A673 (cell line): Measurements from ENCODE around the gene EIF5A.

Experiments used
- EZH2 ChIP-seq: fragments of 200-600 bp; sonication (generic); IDR thresholded peaks from 2 replicates; pipeline ENCODE4 v1.6.1; 2017; ENCODE audit warnings: borderline replicate concordance, low read depth, mild to moderate bottlenecking, mixed read lengths, antibody characterized with exemption, low read length; ENCODE audit not compliant: poor library complexity, severe bottlenecking
- TF ChIP-seq, protein P1 (sequence below): fragments of 300-800, 200-600 bp; sonication (generic); conservative IDR thresholded peaks from 2 replicates; pipeline ENCODE4 v1.5.1; 2017; ENCODE audit warnings: low read depth, mild to moderate bottlenecking, antibody characterized with exemption, low read length, moderate library complexity, mixed read lengths

DNA sequence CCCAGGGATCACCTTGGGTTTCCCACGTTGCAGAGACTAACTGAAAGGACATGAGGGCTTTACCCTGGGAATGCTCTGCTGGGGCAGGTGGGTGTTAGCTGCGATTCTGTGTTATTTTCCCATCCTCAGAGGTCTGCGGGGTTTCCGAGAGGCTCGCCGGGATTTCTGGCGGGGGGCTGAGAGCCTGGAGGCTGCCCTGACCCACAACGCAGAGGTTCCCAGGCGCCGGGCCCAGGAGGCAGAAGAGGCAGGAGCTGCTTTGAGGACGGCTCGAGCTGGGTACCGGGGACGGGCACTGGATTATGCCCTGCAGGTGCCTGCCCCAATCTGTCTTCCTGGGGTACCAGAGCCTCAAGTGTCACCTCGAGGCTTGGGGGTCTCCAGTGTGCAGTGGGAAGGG lies 35.8 kb downstream of the EIF5A start:
- no peak for TF ChIP-seq EZH2
- TF ChIP-seq, protein P1, sequence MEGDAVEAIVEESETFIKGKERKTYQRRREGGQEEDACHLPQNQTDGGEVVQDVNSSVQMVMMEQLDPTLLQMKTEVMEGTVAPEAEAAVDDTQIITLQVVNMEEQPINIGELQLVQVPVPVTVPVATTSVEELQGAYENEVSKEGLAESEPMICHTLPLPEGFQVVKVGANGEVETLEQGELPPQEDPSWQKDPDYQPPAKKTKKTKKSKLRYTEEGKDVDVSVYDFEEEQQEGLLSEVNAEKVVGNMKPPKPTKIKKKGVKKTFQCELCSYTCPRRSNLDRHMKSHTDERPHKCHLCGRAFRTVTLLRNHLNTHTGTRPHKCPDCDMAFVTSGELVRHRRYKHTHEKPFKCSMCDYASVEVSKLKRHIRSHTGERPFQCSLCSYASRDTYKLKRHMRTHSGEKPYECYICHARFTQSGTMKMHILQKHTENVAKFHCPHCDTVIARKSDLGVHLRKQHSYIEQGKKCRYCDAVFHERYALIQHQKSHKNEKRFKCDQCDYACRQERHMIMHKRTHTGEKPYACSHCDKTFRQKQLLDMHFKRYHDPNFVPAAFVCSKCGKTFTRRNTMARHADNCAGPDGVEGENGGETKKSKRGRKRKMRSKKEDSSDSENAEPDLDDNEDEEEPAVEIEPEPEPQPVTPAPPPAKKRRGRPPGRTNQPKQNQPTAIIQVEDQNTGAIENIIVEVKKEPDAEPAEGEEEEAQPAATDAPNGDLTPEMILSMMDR, result no peak
